HEK293 (cell line): ENCODE results near the gene MIF4GD.

Experiments used
- CTCF ChIP-seq: fragments of 450-650 bp; formaldehyde crosslinking; IDR thresholded peaks from 2 replicates; pipeline ENCODE4 v1.5.1; 2016; ENCODE audit warnings: missing biosample characterization, missing genetic modification characterization
- EGR2 ChIP-seq: fragments of 450-650 bp; formaldehyde crosslinking; IDR thresholded peaks from 2 replicates; pipeline ENCODE4 v1.5.1; 2016; ENCODE audit warnings: low read depth, missing biosample characterization, missing genetic modification characterization
- MYNN ChIP-seq: fragments of 450-650 bp; formaldehyde crosslinking; IDR thresholded peaks from 2 replicates; pipeline ENCODE4 v1.5.1; 2016; ENCODE audit warnings: missing biosample characterization, missing genetic modification characterization, borderline replicate concordance
- TCF7L2 ChIP-seq: IDR thresholded peaks from 2 replicates; pipeline ENCODE4 v1.6.1; 2011; ENCODE audit warnings: low read depth, mild to moderate bottlenecking, inconsistent platforms, low read length, moderate library complexity, borderline replicate concordance
- TSHZ1 ChIP-seq: fragments of 450-650 bp; formaldehyde crosslinking; IDR thresholded peaks from 2 replicates; pipeline ENCODE4 v1.5.1; 2016; ENCODE audit warnings: missing biosample characterization, missing genetic modification characterization, borderline replicate concordance
- ZBTB1 ChIP-seq: fragments of 450-650 bp; formaldehyde crosslinking; IDR thresholded peaks from 2 replicates; pipeline ENCODE4 v1.5.1; 2016; ENCODE audit warnings: missing biosample characterization, missing genetic modification characterization
- ZBTB8A ChIP-seq: fragments of 450-650 bp; formaldehyde crosslinking; IDR thresholded peaks from 2 replicates; pipeline ENCODE4 v1.5.1; 2016; ENCODE audit warnings: missing biosample characterization, missing genetic modification characterization
- ZNF146 ChIP-seq: fragments of 450-650 bp; formaldehyde crosslinking; IDR thresholded peaks from 2 replicates; pipeline ENCODE4 v1.5.1; 2016; ENCODE audit warnings: missing biosample characterization, missing genetic modification characterization
- ZNF24 ChIP-seq: fragments of 450-650 bp; formaldehyde crosslinking; IDR thresholded peaks from 2 replicates; pipeline ENCODE4 v1.5.1; 2016; ENCODE audit warnings: missing biosample characterization, missing genetic modification characterization
- ZNF777 ChIP-seq: fragments of 450-650 bp; formaldehyde crosslinking; IDR thresholded peaks from 2 replicates; pipeline ENCODE4 v1.5.1; 2017; ENCODE audit warnings: missing biosample characterization, missing genetic modification characterization, borderline replicate concordance

GRCh38 chr17:75265614-75266315 is 5.3 kb downstream of the MIF4GD start:
- TF ChIP-seq TSHZ1 (tag by site-specific recombination): no peak
- TF ChIP-seq ZBTB1 (tag by site-specific recombination): no peak
- no peak for TF ChIP-seq CTCF
- TF ChIP-seq ZNF146 (tag by site-specific recombination): no peak
- no peak for TF ChIP-seq ZBTB8A (tag by site-specific recombination)
- TF ChIP-seq ZNF777 (tag by site-specific recombination): no peak
- no peak for TF ChIP-seq ZNF24 (tag by site-specific recombination)
- no peak for TF ChIP-seq TCF7L2
- no peak for TF ChIP-seq MYNN (tag by site-specific recombination)
- TF ChIP-seq EGR2: no peak
